SK-N-MC (cell line): ENCODE data around the gene APOA1.

Experiments used
- EZH2 ChIP-seq: fragments of 200-600 bp; sonication (generic); IDR thresholded peaks from one replicate; pipeline ENCODE4 v1.6.1; 2017; ENCODE audit warnings: antibody characterized with exemption
- POLR2AphosphoS5 ChIP-seq: IDR thresholded peaks from 2 replicates; pipeline ENCODE4 v1.6.1; 2012; ENCODE audit warnings: mild to moderate bottlenecking, low read depth, low read length, borderline replicate concordance

DNA sequence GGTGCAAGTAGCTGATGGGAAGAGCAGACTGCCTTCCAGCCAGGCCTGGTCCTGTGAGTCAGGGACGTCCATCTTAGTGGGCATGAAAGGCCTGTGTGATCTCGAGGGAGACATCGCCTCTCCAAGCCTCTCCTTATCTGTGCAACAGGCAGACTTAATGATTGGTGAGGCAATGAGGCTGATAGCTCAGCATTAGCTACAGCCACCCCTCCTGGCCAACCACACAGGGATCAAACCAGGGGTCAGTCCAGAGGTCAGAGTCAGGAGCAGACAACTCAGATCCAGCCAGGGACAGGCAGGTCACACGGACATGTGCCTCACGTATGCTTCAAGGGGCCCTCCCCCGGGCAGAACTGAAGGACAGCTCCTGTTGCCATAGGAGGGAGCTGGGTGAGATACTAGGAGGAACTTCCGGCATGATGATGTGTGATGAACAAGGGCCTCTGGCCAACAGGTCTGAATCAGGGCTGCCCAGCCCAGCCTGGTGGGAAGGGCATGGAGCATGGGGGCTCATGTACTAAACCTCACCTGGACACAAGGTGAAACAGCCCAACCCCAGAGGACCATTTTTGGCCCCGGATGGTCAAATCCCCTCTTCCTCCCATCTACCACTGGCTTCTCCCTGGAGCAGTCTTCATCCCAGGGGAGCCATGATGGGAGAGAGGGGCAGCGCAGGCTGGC, 10.5 kb downstream of the APOA1 start:
- TF ChIP-seq EZH2: no peak
- TF ChIP-seq POLR2AphosphoS5: no peak
